Thyroid gland (tissue), 4 donors: ENCODE data around the gene KCNMA1.

Source experiments
- CTCF ChIP-seq, 6 experiments: fragments of 200-600 bp in 3 of 6; fragments of 450-650 bp in 3 of 6; sonication (generic) in 3 of 6; IDR thresholded peaks; one replicate each; pipeline ENCODE4 v1.5.1; 2016 to 2019; ENCODE audit warnings: antibody characterized with exemption in 6 of 6, mild to moderate bottlenecking in 2 of 6, inconsistent platforms in 1 of 6, moderate library complexity in 1 of 6
- POLR2A ChIP-seq, 2 donors: fragments of 450-650 bp; IDR thresholded peaks; one replicate each; pipeline ENCODE4 v1.6.1; 2017; ENCODE audit warnings: antibody characterized with exemption in 2 of 2, mild to moderate bottlenecking in 2 of 2, moderate library complexity in 1 of 2

GRCh38 chr10:77463499-77463898 is 174.1 kb downstream of the KCNMA1 start:
- TF ChIP-seq CTCF (IDR thresholded peaks at IDR 0.05) (no peak), POLR2A (IDR thresholded peaks at IDR 0.05) (no peak)
